Liver (tissue), 9 donors: ENCODE measurements around the gene LAMA2. TPM values are rescaled to one million over a fixed set of nuclear protein-coding genes. Genes with fewer than 3 reads are reported as not detected.

Experiments
- DNase-seq: peaks from one replicate; pipeline ENCODE4 v3.0.0-alpha.2; 2017; ENCODE audit warnings: low spot score
- H3K27ac ChIP-seq, 2 donors: one replicate each; pipeline ENCODE4 v1.7.0; 2013; ENCODE audit warnings: inconsistent platforms in 2 of 2, low read length in 2 of 2, control low read depth in 1 of 2, low read depth in 1 of 2, mild to moderate bottlenecking in 1 of 2
- H3K27me3 ChIP-seq, 4 donors: one replicate each; pipeline versions ENCODE4 v1.6.1 to v1.7.0; 2013; ENCODE audit warnings: low read length in 3 of 4, inconsistent platforms in 1 of 4, mild to moderate bottlenecking in 1 of 4, moderate library complexity in 1 of 4; ENCODE audit not compliant: control insufficient read depth in 4 of 4, insufficient read depth in 4 of 4
- H3K36me3 ChIP-seq, 4 donors: one replicate each; pipeline versions ENCODE4 v1.6.1 to v1.7.0; 2013; ENCODE audit warnings: low read length in 3 of 4, mild to moderate bottlenecking in 3 of 4, low read depth in 1 of 4, moderate library complexity in 1 of 4; ENCODE audit not compliant: control insufficient read depth in 4 of 4, insufficient read depth in 3 of 4
- H3K4me1 ChIP-seq, 4 donors: one replicate each; pipeline versions ENCODE4 v1.6.1 to v1.7.0; 2013; ENCODE audit warnings: low read length in 3 of 4, mild to moderate bottlenecking in 3 of 4, moderate library complexity in 1 of 4; ENCODE audit not compliant: control insufficient read depth in 4 of 4, insufficient read depth in 4 of 4
- H3K4me3 ChIP-seq, 3 donors: one replicate each; pipeline versions ENCODE4 v1.6.1 to v1.7.0; 2013; ENCODE audit warnings: low read length in 3 of 3, control low read depth in 1 of 3, low read depth in 1 of 3, mild to moderate bottlenecking in 1 of 3
- H3K9ac ChIP-seq, 2 donors: one replicate each; pipeline ENCODE4 v1.7.0; 2013; ENCODE audit warnings: low read length in 2 of 2, mild to moderate bottlenecking in 2 of 2, moderate library complexity in 2 of 2, control low read depth in 1 of 2, low read depth in 1 of 2
- H3K9me3 ChIP-seq, 4 donors: one replicate each; pipeline versions ENCODE4 v1.6.1 to v1.7.0; 2013; ENCODE audit warnings: low read length in 3 of 4; ENCODE audit not compliant: control insufficient read depth in 4 of 4
- CTCF ChIP-seq: fragments of 150-350 bp; IDR thresholded peaks from 2 replicates; pipeline ENCODE4 v1.5.1; 2017; ENCODE audit warnings: improper control_type of control experiment, low read depth, low read length; ENCODE audit not compliant: missing input control
- EGR1 ChIP-seq, 2 donors: IDR thresholded peaks; 2 replicates each; pipeline ENCODE4 v1.6.1; 2016 to 2018; ENCODE audit warnings: antibody characterized with exemption in 2 of 2, low read depth in 2 of 2
- FOXA1 ChIP-seq: IDR thresholded peaks from 2 replicates; pipeline ENCODE4 v1.6.1; 2016; ENCODE audit warnings: antibody characterized with exemption
- GABPA ChIP-seq, 2 donors: IDR thresholded peaks in 1 of 2; conservative IDR thresholded peaks in 1 of 2; 2 replicates each; pipeline ENCODE4 v1.6.1; 2016; ENCODE audit warnings: antibody characterized with exemption in 2 of 2, mild to moderate bottlenecking in 1 of 2, moderate library complexity in 1 of 2
- HNF4A ChIP-seq, 2 donors: conservative IDR thresholded peaks; 2 replicates each; pipeline ENCODE4 v1.6.1; 2016; ENCODE audit warnings: antibody characterized with exemption in 2 of 2, mild to moderate bottlenecking in 2 of 2
- HNF4G ChIP-seq: IDR thresholded peaks from 2 replicates; pipeline ENCODE4 v1.6.1; 2016; ENCODE audit warnings: antibody characterized with exemption
- JUND ChIP-seq, 2 donors: IDR thresholded peaks; 2 replicates each; pipeline ENCODE4 v1.6.1; 2016; ENCODE audit warnings: antibody characterized with exemption in 2 of 2
- MAX ChIP-seq: IDR thresholded peaks from 2 replicates; pipeline ENCODE4 v1.6.1; 2016; ENCODE audit warnings: antibody characterized with exemption
- RAD21 ChIP-seq, 2 donors: IDR thresholded peaks; 2 replicates each; pipeline ENCODE4 v1.6.1; 2016; ENCODE audit warnings: antibody characterized with exemption in 2 of 2, mild to moderate bottlenecking in 2 of 2
- REST ChIP-seq: IDR thresholded peaks from 2 replicates; pipeline ENCODE4 v1.6.1; 2016; ENCODE audit warnings: antibody characterized with exemption, mild to moderate bottlenecking
- RXRA ChIP-seq, 2 donors: IDR thresholded peaks; 2 replicates each; pipeline ENCODE4 v1.6.1; 2017 to 2018; ENCODE audit warnings: antibody characterized with exemption in 2 of 2, mild to moderate bottlenecking in 1 of 2
- SP1 ChIP-seq: IDR thresholded peaks from 2 replicates; pipeline ENCODE4 v1.6.1; 2018; ENCODE audit warnings: antibody characterized with exemption, mild to moderate bottlenecking
- TAF1 ChIP-seq: conservative IDR thresholded peaks from 2 replicates; pipeline ENCODE4 v1.6.1; 2016; ENCODE audit warnings: antibody characterized with exemption, mild to moderate bottlenecking
- YY1 ChIP-seq: IDR thresholded peaks from 2 replicates; pipeline ENCODE4 v1.6.1; 2016; ENCODE audit warnings: antibody characterized with exemption, mild to moderate bottlenecking
- ZBTB33 ChIP-seq: IDR thresholded peaks from 2 replicates; pipeline ENCODE4 v1.6.1; 2016; ENCODE audit warnings: antibody characterized with exemption
- WGBS: extraction: QIAGEN DNeasy Blood & Tissue Kit; methylation state at CpG from one replicate; pipeline ENCODE4 v1.1.7; 2013; 5-methylcytosine and 5-hydroxymethylcytosine counted together
- polyA plus RNA-seq, 2 donors: library from polyadenylated mRNA; stranded (reverse) in 1 of 2; unstranded in 1 of 2; fragments of 200-250 nt in 1 of 2; fragments of >200 nt in 1 of 2; fragmentation: Nextera tagmentation in 1 of 2; extraction: Ambion mirVana in 1 of 2; gene quantifications; one replicate each; pipeline versions ENCODE4 v1.2.1 to v1.2.3, GENCODE V29; 2013 to 2015
- total RNA-seq, 2 donors: library from RNA; depleted of rRNA; stranded (reverse); fragments of >200 nt; gene quantifications; one replicate each; pipeline ENCODE4 v1.2.3, GENCODE V29; 2014
- donor health status: healthy.
- donor health status: healthy.
- donor health status: healthy.
- donor health status: healthy.
- donor health status: healthy.

LAMA2 gene
- total RNA-seq: 10 to 100 TPM in 1 of 2 donors, 1 to 10 TPM in 1; 3.1 to 17.0 TPM
- polyA plus RNA-seq: 1 to 10 TPM; 1.3 to 3.0 TPM

GRCh38 chr6:128882991-128883611 is at the start of gene LAMA2:
Gene LAMA2, plus strand, starts transcription at chr6:128883138. Its CDS starts 108 bp downstream, at chr6:128883246.
- peak within 1 kb of the TSS; percentile 18 to 19 for H3K27ac ChIP-seq
- H3K27me3 ChIP-seq: peaks cover 0 to 3% (median 0%) of the 10 kb centered on the region in 4 donors
- DNase-seq: no peak
- no peaks in the 10 kb centered on the region for H3K36me3 ChIP-seq
- H3K9me3 ChIP-seq: no peaks in the 10 kb centered on the region
- peak within 1 kb of the TSS in 2 of 3 donors; percentile 7 to 42 for H3K4me3 ChIP-seq
- WGBS: 5% methylated on average over 36 of the region's 36 CpGs
- H3K9ac ChIP-seq: no peak within 1 kb of the TSS
- TF ChIP-seq RAD21 (IDR thresholded peaks at IDR 0.05): peak; percentile 12 to 27
- no peak for TF ChIP-seq RXRA (IDR thresholded peaks at IDR 0.05)
- TF ChIP-seq SP1: no peak
- TF ChIP-seq GABPA (IDR thresholded peaks at IDR 0.05 in 1 of 2, conservative IDR thresholded peaks at IDR 0.05 in 1 of 2): no peak
- no peak for TF ChIP-seq CTCF
- peak; percentile 35 for TF ChIP-seq TAF1
- TF ChIP-seq JUND (IDR thresholded peaks at IDR 0.05): no peak
- H3K4me1 ChIP-seq: no peaks in the 10 kb centered on the region

- H3K27me3 ChIP-seq: no peaks in the 10 kb centered on the region
- no peak overlapping the region for H3K27ac ChIP-seq
- H3K4me1 ChIP-seq: no peaks in the 10 kb centered on the region
- no peak for TF ChIP-seq FOXA1
- TF ChIP-seq REST: no peak
- TF ChIP-seq TAF1: no peak
- TF ChIP-seq MAX: no peak
- 30% methylated on average over 1 of the region's 1 CpG for WGBS
- H3K9ac ChIP-seq: no peak overlapping the region
- no peaks in the 10 kb centered on the region for H3K36me3 ChIP-seq
- no peak for DNase-seq
- H3K4me3 ChIP-seq: no peak overlapping the region
- H3K9me3 ChIP-seq: no peaks in the 10 kb centered on the region
Observed at GRCh38 chr6:128836761-128837160, 46.2 kb upstream of the LAMA2 start.

- Histone ChIP-seq H3K27ac (no peak overlapping the region), H3K4me3 (no peak overlapping the region), H3K27me3 (no peaks in the 10 kb centered on the region), H3K4me1 (no peaks in the 10 kb centered on the region), H3K9me3 (no peaks in the 10 kb centered on the region), H3K9ac (no peak overlapping the region), H3K36me3 (no peaks in the 10 kb centered on the region)
- no peak for DNase-seq
- 45% methylated on average over 4 of the region's 4 CpGs for WGBS
- TF ChIP-seq HNF4G (no peak), FOXA1 (no peak), HNF4A (conservative IDR thresholded peaks at IDR 0.05) (no peak), MAX (no peak), ZBTB33 (no peak), TAF1 (no peak), EGR1 (IDR thresholded peaks at IDR 0.05; ENCODE audit: low read depth in 2 of 2) (no peak), YY1 (no peak), SP1 (no peak), REST (no peak)
Observed at GRCh38 chr6:128841518-128841917, 41.4 kb upstream of the LAMA2 start.
